ENCODE measurements around the gene MPZL3. TPM values are rescaled to one million over a fixed set of nuclear protein-coding genes. Genes with fewer than 3 reads are reported as not detected.

Gene MPZL3
- total RNA-seq (2014; rRNA removed; shearing (Covaris generic)) = 5.0 and 7.1 TPM in 2 replicates

- peak; percentile 83 for DNase-seq (ENCODE audit: low read depth)
Measured at GRCh38 chr11:118251858-118252652, at the start of gene MPZL3. Gene MPZL3, minus strand, starts transcription at chr11:118252365. Its CDS starts 71 bp downstream, at chr11:118252294.

GRCh38 chr11:118301600-118302195, 49.5 kb upstream of the MPZL3 start:
- no peak for DNase-seq (ENCODE audit: low read depth)

- peak; percentile 25 for DNase-seq (ENCODE audit: low read depth)
Measured at GRCh38 chr11:118295815-118296454, 43.8 kb upstream of the MPZL3 start.

- DNase-seq (ENCODE audit: low read depth) = no peak
Measured at GRCh38 chr11:118295199-118295598, 43.0 kb upstream of the MPZL3 start.

- DNase-seq (ENCODE audit: low read depth) = no peak
Measured at GRCh38 chr11:118294053-118294452, 41.9 kb upstream of the MPZL3 start.

GRCh38 chr11:118291477-118292135, 39.4 kb upstream of the MPZL3 start:
- DNase-seq (ENCODE audit: low read depth) = no peak

- peak; percentile 33 for DNase-seq (ENCODE audit: low read depth)
Measured at GRCh38 chr11:118290923-118291322, 38.8 kb upstream of the MPZL3 start.

GRCh38 chr11:118289401-118289800, 37.2 kb upstream of the MPZL3 start:
- no peak for DNase-seq (ENCODE audit: low read depth)

GRCh38 chr11:118287006-118287405, 34.8 kb upstream of the MPZL3 start:
- DNase-seq (ENCODE audit: low read depth) = peak; percentile 60

GRCh38 chr11:118286545-118286944, 34.4 kb upstream of the MPZL3 start:
- DNase-seq (ENCODE audit: low read depth) = peak; percentile 21

GRCh38 chr11:118283756-118284350, 31.7 kb upstream of the MPZL3 start:
- DNase-seq (ENCODE audit: low read depth) = no peak

GRCh38 chr11:118283037-118283636, 31.0 kb upstream of the MPZL3 start:
- DNase-seq (ENCODE audit: low read depth) = no peak

- no peak for DNase-seq (ENCODE audit: low read depth)
Measured at GRCh38 chr11:118282606-118283005, 30.4 kb upstream of the MPZL3 start.

- no peak for DNase-seq (ENCODE audit: low read depth)
Measured at GRCh38 chr11:118281284-118281683, 29.1 kb upstream of the MPZL3 start.

- peak; percentile 81 for DNase-seq (ENCODE audit: low read depth)
Measured at GRCh38 chr11:118277312-118277711, 25.1 kb upstream of the MPZL3 start.

- DNase-seq (ENCODE audit: low read depth) = no peak
Measured at GRCh38 chr11:118276422-118276821, 24.3 kb upstream of the MPZL3 start.

- DNase-seq (ENCODE audit: low read depth) = peak; percentile 49
Measured at GRCh38 chr11:118275176-118275575, 23.0 kb upstream of the MPZL3 start.

- DNase-seq (ENCODE audit: low read depth) = no peak
Measured at GRCh38 chr11:118274186-118274585, 22.0 kb upstream of the MPZL3 start.

GRCh38 chr11:118272001-118272400, 19.8 kb upstream of the MPZL3 start:
- DNase-seq (ENCODE audit: low read depth) = no peak

- DNase-seq (ENCODE audit: low read depth) = no peak
Measured at GRCh38 chr11:118267486-118267885, 15.3 kb upstream of the MPZL3 start.

- no peak for DNase-seq (ENCODE audit: low read depth)
Measured at GRCh38 chr11:118265954-118266353, 13.8 kb upstream of the MPZL3 start.
